ENCODE measurements around the gene FHIT.

- TF ChIP-seq CTCF (IDR thresholded peaks at IDR 0.05; ENCODE audit: insufficient read depth, low read length, poor library complexity, severe bottlenecking) (no peak), EZH2phosphoT487 (conservative IDR thresholded peaks at IDR 0.05; ENCODE audit: low read length) (no peak)
Measured at GRCh38 chr3:60989626-60990441, 261.4 kb downstream of the FHIT start.
